Stimulated activated CD4-positive, alpha-beta T cell treated with anti-CD3 and anti-CD28 coated beads, Interleukin-2, amount 100 ng/mL, for 4 hours (primary cell): Measurements from ENCODE around the gene GNAO1.

ENCODE experiments used
- DNase-seq: peaks from one replicate; pipeline ENCODE4 v3.0.0-alpha.2; 2020; ENCODE audit warnings: low read depth

GNAO1 gene

DNA sequence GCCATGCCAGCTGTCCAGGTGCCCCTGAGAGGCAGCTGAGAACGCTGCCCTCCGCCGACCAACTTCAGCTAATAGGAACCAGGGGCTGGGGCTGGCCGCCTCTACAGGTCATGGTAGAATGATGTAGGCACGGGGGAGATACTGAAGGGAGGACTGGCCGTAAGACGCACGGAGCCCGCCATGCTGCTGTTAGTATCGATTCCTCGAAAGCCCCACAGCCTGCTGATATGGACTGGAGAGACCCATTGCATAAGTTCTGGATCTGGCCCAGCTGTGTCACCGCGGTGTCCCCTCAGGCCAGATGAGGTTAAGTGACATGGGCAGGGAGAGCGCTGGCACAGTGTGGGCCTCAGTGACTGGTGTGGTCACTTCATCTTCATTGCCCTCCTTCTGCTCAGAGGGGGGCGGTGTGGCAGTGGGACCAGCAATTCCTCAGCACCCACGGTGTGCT lies 158.4 kb downstream of the GNAO1 start:
- DNase-seq, result no peak

DNA sequence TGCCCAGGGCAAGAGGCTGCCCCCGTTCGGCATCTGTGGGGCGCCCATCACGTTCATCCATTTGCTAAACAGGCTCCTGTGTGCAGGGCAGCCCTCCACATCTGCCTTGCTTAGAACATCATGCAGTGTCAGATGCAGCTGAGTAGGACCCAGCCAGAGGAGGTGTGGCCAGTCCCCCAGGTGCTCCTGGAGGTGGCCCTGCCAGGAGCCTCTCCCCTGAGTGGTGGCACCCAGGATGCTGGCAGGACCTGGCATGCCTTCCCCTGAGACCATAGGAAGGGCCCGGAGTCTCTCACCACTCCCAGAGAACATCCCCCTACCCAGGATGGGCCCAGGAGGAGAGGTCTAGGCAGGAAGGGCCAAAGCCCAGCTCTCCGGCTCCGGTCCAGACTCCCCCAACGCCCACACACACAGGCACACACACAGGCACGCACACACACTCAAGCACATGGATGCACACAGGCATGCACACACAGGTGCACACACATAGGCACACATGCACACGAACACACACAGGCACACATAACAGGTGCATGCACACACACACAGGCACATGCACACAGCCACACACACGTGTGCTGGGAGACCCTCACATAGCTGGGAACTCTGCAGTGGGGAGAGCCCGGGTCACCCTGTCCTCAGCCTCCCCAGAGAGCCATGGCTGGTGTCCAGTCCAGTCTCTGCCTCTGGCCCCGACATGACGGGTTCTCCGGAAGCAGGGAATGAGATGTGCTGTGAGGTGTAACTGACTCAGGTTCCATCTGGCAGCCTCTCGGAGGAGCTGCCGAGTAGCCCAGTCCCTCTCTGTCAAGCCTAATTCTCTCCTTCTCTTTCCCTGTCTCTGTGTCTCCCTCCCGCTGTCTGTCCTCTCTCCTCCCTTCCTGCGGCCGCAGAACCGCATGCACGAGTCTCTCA lies 159.5 kb downstream of the GNAO1 start:
- no peak for DNase-seq

DNA sequence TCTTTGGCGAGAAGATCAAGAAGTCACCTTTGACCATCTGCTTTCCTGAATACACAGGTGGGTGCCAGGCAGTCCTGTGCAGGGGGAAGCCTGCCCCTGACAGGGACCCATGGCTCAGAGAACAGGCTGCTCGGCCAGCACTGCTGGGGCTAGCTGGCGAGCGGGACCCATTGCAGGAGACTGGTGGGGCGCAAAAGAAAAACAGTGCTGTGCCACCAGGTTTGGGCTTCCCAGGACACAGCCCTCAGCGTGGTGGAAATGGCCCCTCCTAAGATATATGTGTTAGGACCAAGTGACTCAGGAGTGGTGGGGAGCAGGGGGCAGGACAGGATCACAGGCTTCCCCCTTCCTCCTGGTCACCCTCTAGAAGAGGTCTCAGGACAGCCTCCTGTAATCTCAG lies 160.2 kb downstream of the GNAO1 start:
- DNase-seq, result no peak

DNA sequence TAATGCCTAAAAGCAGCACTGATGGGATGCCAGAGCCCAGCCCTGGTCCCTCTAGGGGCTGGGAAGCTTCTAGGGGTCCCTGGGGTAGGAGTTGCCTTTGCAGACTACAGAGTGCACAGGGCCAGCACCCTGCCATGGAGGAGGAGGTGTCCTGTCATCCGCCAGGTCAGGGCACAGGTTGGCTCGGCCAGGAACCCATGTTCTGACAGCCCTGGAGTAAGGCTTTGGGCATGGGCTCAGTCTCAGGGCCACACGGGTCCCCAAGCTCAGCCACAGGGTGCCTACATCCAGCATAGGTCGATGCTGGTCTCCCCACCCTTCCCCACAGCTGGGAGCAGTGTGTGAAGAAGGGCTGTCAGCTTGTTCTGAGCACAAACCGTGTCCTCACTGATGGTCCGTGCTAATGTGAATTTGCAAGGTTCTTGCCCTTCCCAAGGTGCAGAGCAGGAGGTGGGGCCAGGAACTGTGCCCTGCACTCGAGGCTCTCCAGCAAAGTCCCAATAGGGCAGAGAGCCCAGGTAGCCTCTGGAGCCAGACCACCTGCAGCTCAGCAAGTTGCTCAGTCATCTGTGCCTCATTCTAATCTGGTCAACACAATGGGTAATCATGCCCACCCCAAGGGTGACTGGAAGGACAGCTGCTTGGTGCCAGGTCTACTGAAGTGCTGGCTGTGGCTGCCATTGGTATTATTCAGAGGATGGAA lies 161.2 kb downstream of the GNAO1 start:
- no peak for DNase-seq

DNA sequence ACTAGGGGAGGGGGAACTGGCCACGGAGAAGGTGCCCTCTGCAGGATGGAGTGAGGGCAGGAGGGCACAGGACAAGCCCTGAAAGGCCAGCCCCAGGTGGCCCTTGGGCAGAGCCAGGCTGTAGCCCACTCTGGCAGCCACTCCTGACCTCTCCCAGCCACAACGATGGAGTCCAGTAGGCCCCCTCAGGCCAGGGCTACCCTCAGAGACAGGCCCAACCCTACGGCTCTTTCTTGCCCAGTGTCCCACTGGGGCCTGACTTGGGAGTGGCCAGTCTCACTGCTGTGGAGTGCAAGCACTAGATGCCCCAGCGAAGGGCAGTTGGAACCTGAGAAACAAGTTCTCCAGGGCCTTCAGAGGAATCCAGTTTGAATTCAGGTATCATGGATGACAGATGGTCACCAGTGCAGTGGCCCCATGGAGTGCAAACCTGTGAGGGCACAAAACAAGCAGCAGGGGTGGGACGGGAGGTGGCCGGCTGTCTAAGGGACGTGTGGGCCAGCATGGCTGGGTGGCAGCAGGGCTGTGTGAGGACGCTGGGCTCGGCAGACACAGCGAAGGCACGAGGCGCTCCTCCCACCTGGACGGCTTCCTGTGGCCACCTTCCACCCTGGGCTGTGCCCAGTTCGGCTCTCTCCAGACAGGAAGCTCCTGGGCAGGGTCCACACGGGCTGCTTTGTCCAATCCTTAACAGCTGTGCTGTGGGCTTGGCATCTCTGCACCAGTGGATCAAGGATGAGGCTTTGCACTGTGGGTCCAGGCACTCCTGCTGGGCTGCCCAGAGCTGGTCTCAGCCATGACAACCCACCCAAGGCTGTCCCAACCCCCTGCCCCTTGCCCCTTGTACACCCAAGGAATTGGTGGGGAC lies 162.0 kb downstream of the GNAO1 start:
- DNase-seq, result no peak

DNA sequence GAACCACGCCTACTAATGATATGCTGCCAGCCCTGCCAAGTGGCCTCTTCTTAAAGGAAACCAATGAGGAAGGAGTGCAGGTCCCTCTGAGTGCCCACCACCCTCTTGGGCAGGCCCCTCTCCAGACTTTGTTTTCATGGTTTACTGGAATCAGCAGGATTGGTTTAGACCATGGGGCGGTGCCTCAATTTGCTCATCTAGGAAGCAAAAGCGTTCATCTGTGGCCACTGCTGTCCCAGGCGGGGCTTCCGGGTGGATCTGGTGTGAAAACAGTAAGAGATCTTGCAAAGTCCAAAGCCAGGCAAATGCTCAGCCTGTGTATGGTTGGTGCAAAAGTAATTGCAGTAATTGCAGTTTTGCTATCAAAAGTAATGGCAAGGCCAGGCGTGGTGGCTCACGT lies 162.7 kb downstream of the GNAO1 start:
- no peak for DNase-seq

DNA sequence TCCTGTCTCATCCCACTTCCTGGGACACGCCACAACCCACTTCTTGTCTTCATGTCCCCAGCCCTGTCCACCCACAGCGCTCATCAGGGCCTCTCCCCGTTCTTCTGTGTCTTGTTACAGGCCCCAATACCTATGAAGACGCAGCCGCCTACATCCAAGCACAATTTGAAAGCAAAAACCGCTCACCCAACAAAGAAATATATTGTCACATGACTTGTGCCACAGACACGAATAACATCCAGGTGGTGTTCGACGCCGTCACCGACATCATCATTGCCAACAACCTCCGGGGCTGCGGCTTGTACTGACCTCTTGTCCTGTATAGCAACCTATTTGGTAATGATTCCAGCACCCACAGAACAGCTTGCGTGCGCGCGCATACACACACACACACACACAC lies 163.5 kb downstream of the GNAO1 start:
- DNase-seq, result no peak

DNA sequence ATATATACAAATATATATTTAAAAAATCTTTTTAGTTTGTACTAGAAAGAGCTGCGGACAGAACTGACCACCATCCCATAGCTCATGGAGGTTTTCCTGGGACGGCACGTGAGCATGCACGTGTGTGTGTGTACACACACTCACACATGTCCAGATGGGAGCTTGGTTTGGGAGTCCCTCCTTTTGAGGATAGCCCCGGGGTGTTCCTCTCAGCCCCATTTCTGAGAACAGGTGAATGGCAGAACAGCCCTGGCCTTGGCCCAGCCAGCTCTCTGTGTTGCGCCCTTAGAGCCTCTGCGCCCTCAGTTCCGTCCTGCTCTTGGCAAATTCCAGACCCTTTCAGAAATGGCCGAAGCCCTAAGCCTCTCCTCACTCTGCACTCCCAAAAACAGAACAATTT lies 163.9 kb downstream of the GNAO1 start:
- no peak for DNase-seq

DNA sequence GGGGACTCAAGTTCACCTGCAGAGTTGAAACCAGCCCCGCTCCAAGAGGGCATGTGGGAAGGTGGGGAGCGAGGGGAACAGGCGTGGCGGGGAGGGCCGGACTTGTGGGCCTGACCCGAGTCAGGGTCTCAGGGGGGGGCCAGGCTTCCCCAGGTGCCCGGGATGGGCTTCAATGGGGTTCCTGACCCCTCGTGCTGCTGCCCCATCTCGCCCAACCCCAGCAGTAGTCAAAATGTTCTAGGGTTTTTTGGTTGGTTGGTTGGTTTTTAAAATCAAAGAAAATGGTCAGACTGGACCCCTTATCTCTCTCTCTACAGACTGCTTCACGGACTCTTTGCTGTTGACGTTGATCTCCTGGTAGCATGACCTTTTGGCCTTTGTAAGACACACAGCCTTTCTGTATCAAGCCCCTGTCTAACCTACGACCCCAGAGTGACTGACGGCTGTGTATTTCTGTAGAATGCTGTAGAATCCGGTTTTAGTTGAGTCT lies 164.5 kb downstream of the GNAO1 start:
- DNase-seq, result no peak

DNA sequence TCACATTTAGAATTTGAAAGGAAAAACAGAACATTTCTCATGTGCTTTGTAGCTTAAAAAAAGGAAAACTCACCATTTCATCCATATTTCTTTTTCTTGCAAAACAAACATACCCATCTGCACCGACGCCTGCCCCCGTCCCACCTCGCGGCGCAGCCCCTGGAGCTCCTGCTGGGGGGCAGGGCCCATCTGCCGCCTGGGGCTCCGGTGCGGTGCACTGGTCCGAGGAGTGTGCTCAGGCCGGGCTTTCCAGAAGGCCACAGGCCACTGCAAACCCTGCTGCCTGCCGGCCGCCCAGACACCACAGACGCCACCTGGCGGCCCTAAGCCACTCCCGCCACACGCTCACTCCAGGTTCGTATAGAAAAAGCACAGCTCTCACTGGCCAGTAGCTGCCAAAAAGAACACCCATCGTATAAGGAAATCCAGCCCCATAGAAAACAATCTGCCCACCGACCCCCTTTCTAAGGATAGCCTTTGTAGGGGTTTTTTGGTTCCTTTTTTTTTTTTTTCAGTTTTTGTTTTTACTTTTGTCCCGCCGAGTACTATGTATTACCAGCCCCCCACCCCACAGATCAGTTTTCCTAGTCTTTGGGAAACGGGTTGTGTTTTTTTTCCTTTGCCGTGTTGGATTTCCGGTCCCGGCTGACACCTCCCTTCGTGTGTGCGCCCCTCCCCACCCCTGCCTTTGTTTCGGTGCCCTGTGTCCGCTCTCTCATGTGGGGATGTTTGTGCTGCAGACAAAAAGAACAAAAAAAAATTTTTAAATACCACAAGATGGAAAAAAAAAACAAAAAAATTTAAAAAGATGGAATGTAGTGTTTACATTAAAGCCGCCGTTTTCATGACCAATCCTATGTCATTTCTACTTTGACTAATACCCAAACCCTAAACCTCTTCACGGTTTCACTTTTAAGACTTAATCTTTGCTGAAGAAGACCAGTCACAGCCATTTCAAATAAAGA lies 165.3 kb downstream of the GNAO1 start:
- peak; percentile 13 for DNase-seq

DNA sequence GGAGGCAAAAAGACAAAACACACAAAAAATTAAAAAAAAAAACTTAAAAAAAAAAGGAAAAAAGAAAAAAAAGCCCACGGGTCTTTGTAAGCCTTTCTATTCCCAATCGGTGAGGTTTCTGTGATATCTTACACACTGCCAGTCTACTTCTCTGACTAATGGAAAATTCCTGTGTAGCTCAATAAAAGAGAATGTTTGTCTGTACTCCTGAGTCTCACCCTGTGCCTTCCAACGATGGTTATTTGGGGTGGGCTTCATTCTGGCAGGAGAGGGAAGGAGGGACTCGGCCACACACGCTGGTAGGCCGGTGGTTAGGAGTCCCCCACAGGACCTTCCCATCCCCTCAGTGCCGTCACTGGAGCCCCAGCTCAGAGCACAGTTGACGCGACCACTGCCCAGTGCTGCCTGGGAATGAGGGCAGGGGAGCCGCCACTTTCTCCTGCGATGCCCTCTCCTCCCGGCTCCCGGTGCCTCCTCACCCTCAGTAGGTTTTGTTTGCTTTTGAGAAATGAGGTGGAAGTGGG lies 166.0 kb downstream of the GNAO1 start:
- DNase-seq, result no peak

DNA sequence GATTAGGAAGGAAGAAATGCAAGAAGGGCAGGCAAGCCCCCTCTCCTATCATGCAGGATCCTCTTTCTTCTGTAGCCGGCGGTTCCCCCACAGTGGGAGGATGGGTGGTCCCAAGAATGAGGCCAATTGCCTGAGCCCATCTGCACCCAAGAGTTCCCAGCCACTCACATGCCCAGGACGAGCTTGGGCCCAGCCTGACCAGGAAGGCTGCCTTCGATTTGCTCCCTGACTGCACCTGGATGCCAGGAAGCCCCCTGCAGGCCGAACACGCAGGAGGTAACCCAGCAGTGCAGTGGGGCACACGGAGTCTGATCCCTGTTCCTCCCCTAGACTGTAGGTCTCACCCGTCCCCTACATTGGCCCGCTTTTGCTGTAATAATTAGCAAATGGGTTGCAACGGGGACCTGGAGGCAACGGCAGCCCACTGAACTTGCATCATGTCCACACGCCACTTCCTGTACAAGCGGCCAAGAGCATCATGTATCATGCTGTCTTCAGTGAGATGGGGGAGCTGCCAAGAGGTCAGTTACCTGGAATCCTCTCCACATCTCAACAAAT lies 166.6 kb downstream of the GNAO1 start:
- no peak for DNase-seq

DNA sequence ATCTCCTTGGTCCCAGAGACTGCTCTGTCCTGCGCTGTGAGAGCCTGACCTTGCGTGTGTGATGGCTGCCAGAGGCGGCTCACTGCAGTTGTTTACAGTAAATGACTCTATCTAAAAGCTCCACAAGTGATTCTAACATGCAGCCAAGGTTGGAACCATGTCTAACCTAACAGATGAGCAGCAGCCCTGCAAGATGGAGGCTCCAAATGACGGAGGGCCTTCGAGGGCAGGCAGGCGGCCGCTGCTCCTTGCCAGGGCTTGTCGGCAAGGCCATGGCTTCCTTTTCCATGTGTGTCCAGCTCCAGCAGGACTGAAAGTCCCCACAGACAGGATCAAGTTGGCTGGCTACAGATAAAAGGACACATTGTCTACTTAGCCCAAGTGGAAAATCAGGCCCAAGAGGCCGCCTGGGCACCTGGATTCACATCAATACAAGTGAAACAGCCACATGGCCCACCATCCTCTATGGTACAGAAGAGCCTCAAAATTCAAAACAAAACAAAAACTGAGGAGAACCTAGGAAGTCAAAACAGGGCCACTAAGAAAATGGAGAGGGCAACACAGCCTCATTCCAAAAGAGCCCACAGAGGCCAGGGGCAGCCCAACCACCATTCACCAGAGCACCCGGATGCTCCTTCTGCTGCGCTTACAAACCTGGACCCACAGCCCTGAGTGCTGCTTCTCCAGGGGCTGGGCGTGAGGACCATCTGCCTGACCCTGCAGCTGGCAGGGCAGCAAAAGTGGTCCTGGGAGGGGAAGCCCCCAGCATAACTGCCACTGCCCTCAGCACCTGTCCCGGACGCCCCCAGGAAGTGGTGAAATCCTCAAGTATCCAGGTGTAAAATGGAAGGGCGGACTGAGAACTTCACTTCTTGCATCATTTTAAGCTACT lies 169.1 kb downstream of the GNAO1 start:
- DNase-seq, result no peak

DNA sequence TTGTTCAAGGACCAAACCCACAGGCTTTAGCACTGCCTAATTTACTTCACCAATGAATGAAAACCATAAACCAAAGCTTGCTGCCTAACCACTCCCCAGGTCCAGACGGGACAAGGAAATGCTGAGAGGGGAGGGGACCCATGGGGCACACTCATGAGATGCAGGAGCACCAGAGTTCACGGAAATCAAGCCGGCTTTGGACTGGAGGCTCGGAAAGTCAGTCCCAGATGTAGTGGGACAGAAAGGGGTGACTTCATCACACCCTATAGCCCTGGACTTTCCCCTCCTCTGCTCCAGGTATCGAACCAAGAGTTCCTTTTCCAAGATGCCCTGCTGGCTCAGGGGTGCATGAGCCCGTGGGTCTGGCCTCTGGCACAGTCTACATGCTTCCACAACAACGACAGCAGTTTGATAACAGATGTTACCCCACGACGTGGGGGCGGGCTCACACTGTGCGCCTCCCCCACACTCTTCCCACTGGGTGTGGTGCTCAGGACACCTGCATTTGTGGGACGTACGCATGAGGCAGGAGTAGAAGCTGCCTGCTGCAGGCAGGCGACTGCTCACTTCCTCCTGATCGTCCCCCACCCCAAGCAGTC lies 170.9 kb downstream of the GNAO1 start:
- DNase-seq, result no peak

DNA sequence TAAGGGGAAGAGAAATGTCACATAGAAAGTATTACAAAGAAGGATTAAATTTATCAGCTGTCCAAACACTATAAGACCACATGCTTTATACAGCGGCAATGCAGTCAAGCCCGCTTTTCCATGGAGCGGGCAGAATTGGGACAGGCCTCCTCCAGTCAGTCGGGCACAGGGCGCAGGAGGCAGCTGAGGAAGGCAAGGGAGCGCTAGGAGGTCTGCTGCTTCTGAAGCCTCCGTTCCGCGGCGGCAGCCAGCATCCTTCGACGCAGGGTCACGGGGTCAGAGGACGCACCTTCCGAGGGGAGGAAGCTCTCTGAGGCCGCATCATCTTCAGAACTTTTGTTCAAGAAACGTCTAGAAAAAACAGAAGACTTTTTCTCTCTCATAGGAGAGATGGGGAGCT lies 171.4 kb downstream of the GNAO1 start:
- DNase-seq, result no peak

DNA sequence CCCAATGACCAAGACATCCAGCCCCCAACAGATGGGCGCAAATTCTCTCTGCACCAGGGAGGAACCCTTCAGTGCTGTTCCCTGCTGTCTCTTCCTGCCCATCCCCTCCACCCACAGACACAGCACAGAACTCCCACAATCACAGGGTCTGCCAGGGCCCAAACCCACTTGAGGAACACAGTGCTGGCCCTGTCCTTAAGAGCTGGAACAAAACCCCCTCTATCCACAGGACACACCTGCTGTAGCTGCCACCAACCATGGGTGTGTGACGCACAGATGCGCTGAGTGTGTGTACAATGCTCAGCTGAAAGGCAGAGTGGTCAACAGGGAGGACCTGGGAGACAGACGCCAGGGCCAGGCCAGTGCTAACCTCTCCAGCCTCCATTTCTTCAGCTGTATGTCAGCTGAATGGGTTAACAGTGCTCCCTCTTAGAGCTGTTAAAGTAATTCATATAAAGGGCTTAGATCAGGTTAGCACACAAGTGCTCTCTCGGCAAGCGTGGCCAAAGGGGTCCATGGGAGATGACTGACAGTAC lies 172.0 kb downstream of the GNAO1 start:
- no peak for DNase-seq

DNA sequence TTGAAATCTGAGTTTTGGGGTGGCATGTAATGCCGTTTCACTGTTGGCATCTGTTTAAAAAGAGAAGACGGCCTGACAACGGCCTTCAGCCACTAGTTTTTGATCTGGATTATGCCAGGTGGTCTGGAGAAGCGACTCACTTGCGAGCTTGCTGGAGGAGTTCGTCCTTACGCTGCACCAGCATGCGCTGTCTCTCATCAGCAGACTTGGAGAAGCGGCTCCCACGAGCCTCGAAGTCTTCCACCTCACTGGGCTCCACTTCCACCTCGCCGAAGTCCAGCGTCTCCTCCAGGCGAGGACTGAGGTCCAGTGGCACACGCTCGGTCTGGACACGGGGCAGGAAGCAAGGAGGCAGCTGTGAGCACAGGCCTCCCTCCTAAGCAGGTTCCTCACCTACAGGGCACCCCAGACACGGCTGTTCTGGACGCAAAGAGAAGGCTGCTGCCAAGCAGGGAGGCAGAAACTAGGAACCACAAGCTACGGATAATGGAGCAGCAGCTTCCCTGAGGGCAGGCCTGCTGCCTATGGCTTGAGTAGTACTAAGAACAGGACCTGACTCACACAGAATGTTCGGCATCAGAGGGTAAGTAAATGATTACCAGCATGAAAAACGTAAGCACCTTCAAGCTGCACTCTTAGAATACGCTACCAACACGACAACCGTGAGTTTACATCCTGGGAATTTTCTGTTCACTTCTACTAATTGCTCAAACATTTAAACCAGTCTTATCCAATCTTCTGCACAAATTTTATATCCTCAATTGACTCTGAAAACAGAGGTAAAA lies 172.7 kb downstream of the GNAO1 start:
- no peak for DNase-seq

DNA sequence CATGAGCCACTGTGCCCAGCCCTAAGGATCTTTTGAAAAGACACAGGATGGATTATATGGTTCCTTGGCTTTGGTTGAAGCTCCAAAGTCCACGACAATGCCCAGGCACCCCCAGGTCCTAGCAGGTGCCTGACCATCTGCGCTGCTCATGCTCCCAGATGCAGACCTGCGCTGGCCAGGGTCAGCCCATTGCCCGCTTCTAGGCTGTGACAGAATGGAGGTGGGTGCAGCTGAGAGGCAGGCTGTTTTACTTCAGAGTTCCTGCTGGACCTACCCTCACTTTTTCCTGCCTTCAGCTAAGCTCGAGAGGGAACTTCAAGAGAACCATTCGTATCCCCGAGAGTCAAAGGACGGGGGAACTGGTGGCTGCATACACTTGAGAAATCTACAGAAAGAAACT lies 173.6 kb downstream of the GNAO1 start:
- no peak for DNase-seq
